OCI-M2 (cell line): ENCODE measurements around the gene PREP.
"Not testable (repeated sequence)": the region's sequence is repeated elsewhere in the genome, so short reads cannot be mapped to it uniquely, and the experiment has no call there.

Source experiments
- DNase-seq: peaks from one replicate; lab custom pipeline; 2025; ENCODE audit not compliant: unreplicated experiment; lab: John Stamatoyannopoulos, UW

Gene PREP

GRCh38 chr6:105276374-105276773, 126.5 kb downstream of the PREP start:
- no peak for DNase-seq

GRCh38 chr6:105275542-105275941, 127.3 kb downstream of the PREP start:
- DNase-seq, result no peak

GRCh38 chr6:105274678-105275077, 128.2 kb downstream of the PREP start:
- DNase-seq, result no peak

GRCh38 chr6:105273589-105273988, 129.3 kb downstream of the PREP start:
- DNase-seq, result no peak

GRCh38 chr6:105272786-105273185, 130.1 kb downstream of the PREP start:
- no peak for DNase-seq

- no peak for DNase-seq
Observed at GRCh38 chr6:105270511-105270910, 132.4 kb downstream of the PREP start.

- no peak for DNase-seq
Observed at GRCh38 chr6:105269390-105269789, 133.5 kb downstream of the PREP start.

- no peak for DNase-seq
Observed at GRCh38 chr6:105263685-105264610, 138.9 kb downstream of the PREP start.

GRCh38 chr6:105259913-105260889, 142.7 kb downstream of the PREP start:
- DNase-seq, result no peak

GRCh38 chr6:105258816-105259215, 144.1 kb downstream of the PREP start:
- DNase-seq, result no peak

GRCh38 chr6:105257340-105257739, 145.5 kb downstream of the PREP start:
- DNase-seq, result no peak

- DNase-seq, result no peak
Observed at GRCh38 chr6:105256619-105257018, 146.3 kb downstream of the PREP start.

- DNase-seq, result no peak
Observed at GRCh38 chr6:105253787-105254186, 149.1 kb downstream of the PREP start.

GRCh38 chr6:105251689-105252088, 151.2 kb downstream of the PREP start:
- no peak for DNase-seq

GRCh38 chr6:105250533-105250932, 152.3 kb downstream of the PREP start:
- DNase-seq, result no peak

GRCh38 chr6:105243487-105243886, 159.4 kb downstream of the PREP start:
- no peak for DNase-seq

GRCh38 chr6:105235155-105235554, 167.7 kb downstream of the PREP start:
- DNase-seq, result no peak

GRCh38 chr6:105231771-105232170, 171.1 kb downstream of the PREP start:
- DNase-seq, result not testable (repeated sequence)
